Immature natural killer cell (primary cell): Measurements from ENCODE around the gene GBA2. TPM values are rescaled to one million over a fixed set of nuclear protein-coding genes. Genes with fewer than 3 reads are reported as not detected.

Experiments used
- DNase-seq, 3 donors: peaks; one replicate each; pipeline ENCODE4 v3.0.0; 2022; ENCODE audit warnings: mixed read lengths in 1 of 3
- H3K27ac Mint-ChIP-seq, 6 donors: one replicate each; pipeline ENCODE4 v1.8.0; 2020; ENCODE audit warnings: mixed read lengths in 6 of 6, mild to moderate bottlenecking in 5 of 6, inconsistent platforms in 4 of 6, moderate library complexity in 3 of 6
- H3K27me3 Mint-ChIP-seq, 3 donors: one replicate each; pipeline ENCODE4 v1.8.0; 2020 to 2021; ENCODE audit warnings: low read depth in 3 of 3, mild to moderate bottlenecking in 3 of 3, mixed read lengths in 3 of 3, moderate library complexity in 3 of 3, inconsistent platforms in 1 of 3
- H3K36me3 Mint-ChIP-seq, 3 donors: one replicate each; pipeline ENCODE4 v1.8.0; 2020; ENCODE audit warnings: mixed read lengths in 3 of 3, inconsistent platforms in 2 of 3, mild to moderate bottlenecking in 2 of 3
- H3K4me1 Mint-ChIP-seq, 2 donors: one replicate each; pipeline ENCODE4 v1.8.0; 2020; ENCODE audit warnings: inconsistent platforms in 2 of 2, mild to moderate bottlenecking in 2 of 2, mixed read lengths in 2 of 2, moderate library complexity in 1 of 2
- H3K4me3 Mint-ChIP-seq, 5 donors: one replicate each; pipeline ENCODE4 v1.8.0; 2020; ENCODE audit warnings: mild to moderate bottlenecking in 5 of 5, mixed read lengths in 5 of 5, inconsistent platforms in 3 of 5, moderate library complexity in 3 of 5
- H3K9me3 Mint-ChIP-seq, 6 donors: one replicate each; pipeline ENCODE4 v1.8.0; 2020; ENCODE audit warnings: mild to moderate bottlenecking in 6 of 6, mixed read lengths in 6 of 6, inconsistent platforms in 4 of 6, moderate library complexity in 3 of 6
- polyA plus RNA-seq, 3 donors: library from polyadenylated mRNA; unstranded; fragments of 300-500 nt; fragmentation: Illumina TruSeq; gene quantifications; one replicate each; pipeline ENCODE4 v1.2.3, GENCODE V29; 2021

Gene GBA2
- 10 to 100 TPM; 20.3 to 43.3 (median 37.4) TPM for polyA plus RNA-seq

DNA sequence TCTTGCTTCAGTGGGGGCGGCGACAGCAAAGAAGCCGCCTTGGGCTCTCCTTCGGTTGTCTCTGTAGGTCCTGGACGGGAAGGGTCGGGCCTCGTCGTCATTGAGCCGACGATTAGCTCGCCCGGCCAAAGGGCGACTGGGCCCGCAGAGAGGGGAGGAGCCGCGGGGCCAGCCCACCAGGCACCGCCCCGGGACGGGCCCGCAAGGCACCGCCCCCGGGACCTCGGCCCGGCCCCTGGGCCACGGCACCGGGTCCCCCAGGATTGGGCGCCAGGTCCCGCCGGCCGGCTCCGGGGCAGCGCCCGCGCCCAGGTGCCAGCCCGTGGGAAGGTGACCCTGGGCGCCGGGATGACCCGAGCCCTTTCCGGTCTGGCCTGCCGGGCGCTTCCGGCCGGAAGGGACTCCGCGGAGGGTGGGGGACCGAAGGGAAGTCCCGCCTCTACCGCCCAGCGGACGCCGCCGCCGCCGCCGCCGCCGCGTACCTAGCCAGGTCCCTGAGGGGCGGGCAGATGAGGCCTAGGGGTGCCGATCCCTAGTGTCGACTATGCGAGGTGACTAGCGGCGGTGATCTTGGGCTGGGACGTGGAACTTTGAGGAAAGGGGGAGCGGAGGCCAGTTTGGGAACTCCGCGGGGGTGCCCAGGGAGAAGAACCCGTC is at the start of gene GBA2, which contains the start of gene RGP1:
Gene GBA2 (minus strand): TSS at position 371 of the 657 bp plus-strand sequence. CDS start 524 bp downstream, outside the sequence.
Gene RGP1 (plus strand): TSS at position 430 of the 657 bp plus-strand sequence. CDS start 469 bp downstream, outside the sequence.
- Mint-ChIP-seq H3K9me3 (no peaks in the 10 kb centered on the region), H3K27me3 (peaks cover 0 to 9% (median 1%) of the 10 kb centered on the region in 3 donors), H3K36me3 (peaks cover 18 to 40% (median 25%) of the 10 kb centered on the region in 3 donors), H3K4me3 (peak within 1 kb of the TSS; percentile 88 to 95 (median 93)), H3K4me1 (peaks cover 45 to 48% of the 10 kb centered on the region in 2 donors), H3K27ac (peak within 1 kb of the TSS; percentile 90 to 94 (median 92))
- peak; percentile 69 to 79 (median 73) for DNase-seq

DNA sequence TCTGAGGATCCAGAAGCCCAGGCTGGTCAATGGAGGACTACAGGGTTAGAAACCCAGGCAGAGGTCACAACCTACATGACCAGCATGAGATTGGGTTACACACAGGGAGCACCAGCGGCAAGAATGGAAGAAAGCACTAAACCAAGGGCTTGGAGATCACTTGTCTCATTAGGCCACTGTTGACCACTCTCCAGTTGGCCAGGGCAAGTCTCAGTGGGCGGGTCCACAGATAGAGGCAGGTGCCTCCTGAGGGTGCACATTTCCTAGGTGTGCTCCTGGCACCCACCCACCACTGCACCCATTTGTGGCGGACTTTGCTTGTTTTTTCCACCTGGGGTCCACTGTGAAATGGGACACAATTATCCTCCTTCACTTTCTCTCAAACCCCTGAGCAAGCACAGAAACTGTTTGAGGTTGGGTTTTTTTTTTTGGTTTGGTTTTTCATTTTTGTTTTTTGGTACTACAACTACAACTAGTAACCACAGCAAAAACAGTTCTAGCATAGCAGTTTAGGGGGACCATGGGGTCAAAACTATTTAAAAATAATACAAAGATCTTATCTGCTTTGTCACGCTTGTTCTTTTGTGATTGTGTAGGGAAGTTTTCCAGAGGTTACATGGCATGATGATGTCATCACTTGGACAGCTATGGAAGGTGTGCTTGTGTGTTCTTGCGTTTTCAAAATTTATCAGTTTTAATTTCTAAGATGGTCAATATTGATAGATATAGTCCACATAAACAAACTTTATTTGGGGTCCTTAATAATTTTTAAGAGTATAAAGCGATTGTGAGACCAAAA is 48.5 kb upstream of the GBA2 start:
- H3K27ac Mint-ChIP-seq: no peak overlapping the region
- H3K36me3 Mint-ChIP-seq: peaks cover 13 to 20% (median 19%) of the 10 kb centered on the region in 3 donors
- no peak overlapping the region for H3K4me3 Mint-ChIP-seq
- H3K9me3 Mint-ChIP-seq: no peaks in the 10 kb centered on the region
- DNase-seq: no peak
- H3K4me1 Mint-ChIP-seq: peaks cover 0 to 5% of the 10 kb centered on the region in 2 donors
- H3K27me3 Mint-ChIP-seq: peaks cover 0 to 3% (median 3%) of the 10 kb centered on the region in 3 donors

DNA sequence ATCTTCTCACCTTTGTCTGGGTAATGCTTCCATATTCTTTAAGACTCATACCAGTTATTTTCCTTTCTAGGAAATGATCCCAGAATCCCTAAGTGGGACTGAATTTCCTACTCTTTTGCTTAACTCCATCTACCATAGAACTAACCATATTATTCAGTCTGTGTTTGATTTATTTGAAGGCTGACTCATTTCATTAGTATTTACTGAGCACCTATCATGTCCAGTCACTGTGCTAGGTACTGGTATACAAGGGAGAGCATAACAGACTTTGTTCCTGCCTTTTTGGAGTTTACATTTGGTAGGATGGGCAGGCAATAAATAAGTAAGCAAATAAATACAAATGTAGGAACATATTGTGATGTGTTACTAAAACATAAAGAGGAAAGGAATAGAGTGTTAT is 46.7 kb upstream of the GBA2 start:
- H3K4me3 Mint-ChIP-seq: no peak overlapping the region
- H3K27ac Mint-ChIP-seq: no peak overlapping the region
- H3K9me3 Mint-ChIP-seq: no peaks in the 10 kb centered on the region

DNA sequence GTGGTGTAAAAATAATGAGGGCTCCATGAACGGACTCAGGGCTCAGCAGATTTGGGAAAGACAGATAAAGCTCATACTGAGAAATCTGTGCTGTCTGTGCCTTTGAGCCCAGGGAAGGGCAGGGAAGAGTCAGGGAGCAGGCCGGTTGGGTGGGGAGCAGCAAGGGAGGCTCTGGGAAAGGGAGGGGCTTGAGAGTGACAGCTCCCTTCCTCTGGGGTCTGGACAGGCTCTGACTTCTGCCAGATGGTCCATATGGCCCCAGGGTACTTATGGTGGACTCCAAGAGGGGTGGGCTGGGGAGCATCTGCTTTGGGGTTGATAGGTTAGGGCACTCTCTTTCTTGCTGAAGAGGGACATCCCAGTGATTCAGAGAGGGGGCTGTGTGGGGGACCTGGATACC is 44.4 kb upstream of the GBA2 start:
- Mint-ChIP-seq H3K27me3 (peaks cover 0 to 4% (median 3%) of the 10 kb centered on the region in 3 donors), H3K9me3 (no peaks in the 10 kb centered on the region), H3K36me3 (peaks cover 0 to 13% (median 6%) of the 10 kb centered on the region in 3 donors), H3K4me1 (peaks cover 2 to 5% of the 10 kb centered on the region in 2 donors), H3K27ac (peak overlapping the region in 1 of 6 donors; percentile 77), H3K4me3 (no peak overlapping the region)
- DNase-seq: no peak

More for the DNA sequence above, 46.7 kb upstream of the GBA2 start:
- H3K4me1 Mint-ChIP-seq: peaks cover 0 to 5% of the 10 kb centered on the region in 2 donors
- DNase-seq: no peak
- H3K27me3 Mint-ChIP-seq: peaks cover 0 to 4% (median 3%) of the 10 kb centered on the region in 3 donors
- H3K36me3 Mint-ChIP-seq: peaks cover 6 to 13% (median 6%) of the 10 kb centered on the region in 3 donors

DNA sequence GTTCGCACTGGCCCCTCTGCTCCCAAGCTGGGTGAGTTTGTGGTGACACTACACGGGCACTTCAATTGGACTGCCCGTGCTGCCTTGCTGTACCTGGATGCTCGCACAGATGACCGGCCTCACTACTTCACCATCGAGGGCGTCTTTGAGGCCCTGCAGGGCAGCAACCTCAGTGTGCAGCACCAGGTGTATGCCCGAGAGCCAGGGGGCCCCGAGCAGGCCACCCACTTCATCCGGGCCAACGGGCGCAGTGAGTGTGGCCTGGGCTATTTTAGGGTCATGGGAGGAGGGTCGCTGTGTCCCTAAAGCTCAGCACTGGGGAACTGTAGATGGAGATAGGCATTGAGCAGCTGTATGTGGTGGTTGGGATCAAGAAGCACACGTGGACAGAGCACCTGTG is 43.8 kb upstream of the GBA2 start:
- DNase-seq: no peak
- Mint-ChIP-seq H3K27me3 (peaks cover 0 to 4% (median 3%) of the 10 kb centered on the region in 3 donors), H3K27ac (no peak overlapping the region), H3K36me3 (peaks cover 0 to 13% (median 7%) of the 10 kb centered on the region in 3 donors), H3K4me1 (peaks cover 2 to 5% of the 10 kb centered on the region in 2 donors), H3K9me3 (no peaks in the 10 kb centered on the region), H3K4me3 (no peak overlapping the region)

DNA sequence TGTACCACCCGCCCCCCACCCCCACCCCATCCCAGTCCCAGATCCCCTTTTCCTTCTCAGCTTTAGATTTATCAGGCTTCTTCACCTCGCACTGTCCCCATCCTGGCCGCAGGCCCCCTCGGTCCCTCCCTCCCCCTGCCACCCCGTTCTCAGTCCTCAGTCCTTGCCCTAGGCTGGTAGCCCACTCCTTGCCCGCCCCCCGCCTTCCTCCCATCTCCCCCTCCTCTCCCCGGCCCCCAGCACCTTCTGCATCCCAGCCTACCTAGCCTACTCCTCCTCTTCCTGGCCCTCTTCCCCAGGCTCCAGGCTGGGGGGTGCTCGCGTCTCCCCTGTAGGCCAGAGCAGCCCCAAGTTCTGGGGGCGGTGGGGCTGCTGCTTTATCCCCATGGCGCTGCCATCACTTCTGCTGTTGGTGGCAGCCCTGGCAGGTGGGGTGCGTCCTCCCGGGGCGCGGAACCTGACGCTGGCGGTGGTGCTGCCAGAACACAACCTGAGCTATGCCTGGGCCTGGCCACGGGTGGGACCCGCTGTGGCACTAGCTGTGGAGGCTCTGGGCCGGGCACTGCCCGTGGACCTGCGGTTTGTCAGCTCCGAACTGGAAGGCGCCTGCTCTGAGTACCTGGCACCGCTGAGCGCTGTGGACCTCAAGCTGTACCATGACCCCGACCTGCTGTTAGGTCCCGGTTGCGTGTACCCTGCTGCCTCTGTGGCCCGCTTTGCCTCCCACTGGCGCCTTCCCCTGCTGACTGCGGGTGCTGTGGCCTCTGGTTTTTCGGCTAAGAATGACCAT is 43.2 kb upstream of the GBA2 start:
- no peak for DNase-seq
- no peak overlapping the region for H3K27ac Mint-ChIP-seq
- peaks cover 0 to 17% (median 13%) of the 10 kb centered on the region in 3 donors for H3K36me3 Mint-ChIP-seq
- no peaks in the 10 kb centered on the region for H3K9me3 Mint-ChIP-seq
- H3K4me1 Mint-ChIP-seq: peaks cover 2 to 5% of the 10 kb centered on the region in 2 donors
- no peak overlapping the region for H3K4me3 Mint-ChIP-seq
- peaks cover 0 to 4% (median 3%) of the 10 kb centered on the region in 3 donors for H3K27me3 Mint-ChIP-seq

DNA sequence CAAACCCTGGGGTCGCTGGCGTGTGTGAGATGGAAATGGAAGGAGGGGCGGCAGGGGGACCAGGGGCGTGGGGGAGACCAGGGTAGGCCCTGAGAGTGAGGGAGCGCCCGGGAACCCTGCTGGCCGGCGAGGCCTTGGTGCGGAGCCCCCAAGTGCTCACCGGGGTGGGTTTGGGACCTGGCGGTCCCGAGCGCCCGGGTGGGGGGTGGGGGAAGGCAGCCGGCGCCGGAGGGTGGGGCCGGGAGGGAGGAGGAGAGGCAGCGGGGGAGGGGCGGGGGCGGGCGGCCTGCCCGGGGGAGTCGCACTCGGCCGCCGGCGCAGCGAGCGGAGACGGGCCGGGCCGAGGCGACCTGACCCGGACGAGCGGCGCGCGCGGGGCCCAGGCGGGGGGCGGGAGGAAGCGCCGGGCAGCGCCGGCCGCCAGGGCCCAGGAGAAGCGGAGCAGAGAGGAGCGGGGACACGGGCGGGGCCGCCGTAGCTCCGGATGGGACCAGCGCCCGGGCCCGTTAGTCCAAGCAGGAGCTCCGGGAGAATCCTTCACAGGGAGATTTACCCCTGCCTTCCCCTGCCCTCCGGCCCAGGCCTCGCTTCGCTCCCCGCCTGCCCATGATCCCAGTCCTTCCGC is 42.4 kb upstream of the GBA2 start, which contains the start of gene NPR2:
Gene NPR2 (plus strand): TSS at position 295 of the 625 bp plus-strand sequence. CDS start 818 bp downstream, outside the sequence.
- peaks cover 2 to 5% of the 10 kb centered on the region in 2 donors for H3K4me1 Mint-ChIP-seq
- no peak within 1 kb of the TSS for H3K27ac Mint-ChIP-seq
- no peaks in the 10 kb centered on the region for H3K9me3 Mint-ChIP-seq
- H3K4me3 Mint-ChIP-seq: no peak within 1 kb of the TSS
- DNase-seq: no peak
- H3K27me3 Mint-ChIP-seq: peaks cover 0 to 4% (median 3%) of the 10 kb centered on the region in 3 donors
- peaks cover 3 to 18% (median 16%) of the 10 kb centered on the region in 3 donors for H3K36me3 Mint-ChIP-seq

DNA sequence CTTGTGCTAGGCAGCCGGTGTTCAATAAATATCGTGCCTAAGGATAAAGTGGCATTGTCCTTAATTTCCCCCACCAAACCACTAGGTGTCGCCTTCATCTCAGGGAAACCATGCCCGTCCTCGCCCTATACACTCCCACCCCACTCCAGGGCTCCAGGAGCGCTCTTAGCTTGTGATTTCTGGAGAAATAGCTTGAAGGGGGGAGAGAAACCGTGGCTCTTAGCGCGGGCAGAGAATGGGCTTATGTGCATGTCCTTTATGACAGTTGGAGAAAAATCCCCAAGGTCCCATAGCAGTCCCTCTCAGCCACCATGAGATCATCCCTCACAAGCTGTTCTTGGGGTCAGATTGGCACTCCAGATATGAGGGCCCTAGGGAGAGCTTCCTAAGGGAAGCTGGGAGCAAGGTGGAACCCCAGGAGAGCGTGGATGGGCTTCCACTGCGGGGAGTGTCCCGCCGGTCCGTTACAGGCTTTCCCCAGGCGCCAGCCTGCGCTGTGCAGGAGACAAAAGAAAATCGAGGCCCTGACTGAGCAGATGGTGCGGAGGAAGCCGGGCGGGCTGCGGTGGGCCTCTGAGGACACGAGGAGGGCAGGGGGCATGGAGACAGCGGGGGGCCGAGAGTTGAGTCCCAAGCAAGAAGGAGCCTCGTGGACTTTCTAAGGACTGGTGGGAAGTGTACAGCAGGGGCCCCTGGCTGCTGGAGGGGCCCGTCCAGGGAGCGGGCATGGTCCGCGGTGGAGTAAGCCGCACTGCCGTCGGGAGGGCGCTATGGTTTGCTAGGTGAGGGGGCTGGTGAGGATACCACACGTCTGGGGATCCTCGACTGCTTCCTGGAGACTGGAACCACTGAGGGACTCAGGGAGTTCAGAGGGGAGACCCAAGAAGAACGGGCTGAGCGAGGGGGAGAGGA is 41.6 kb upstream of the GBA2 start:
- Mint-ChIP-seq H3K27ac (no peak overlapping the region), H3K4me3 (no peak overlapping the region), H3K4me1 (peaks cover 2 to 5% of the 10 kb centered on the region in 2 donors), H3K27me3 (peaks cover 0 to 4% (median 3%) of the 10 kb centered on the region in 3 donors), H3K9me3 (no peaks in the 10 kb centered on the region), H3K36me3 (peaks cover 11 to 24% (median 23%) of the 10 kb centered on the region in 3 donors)
- peak; percentile 58 to 66 (median 61) for DNase-seq

DNA sequence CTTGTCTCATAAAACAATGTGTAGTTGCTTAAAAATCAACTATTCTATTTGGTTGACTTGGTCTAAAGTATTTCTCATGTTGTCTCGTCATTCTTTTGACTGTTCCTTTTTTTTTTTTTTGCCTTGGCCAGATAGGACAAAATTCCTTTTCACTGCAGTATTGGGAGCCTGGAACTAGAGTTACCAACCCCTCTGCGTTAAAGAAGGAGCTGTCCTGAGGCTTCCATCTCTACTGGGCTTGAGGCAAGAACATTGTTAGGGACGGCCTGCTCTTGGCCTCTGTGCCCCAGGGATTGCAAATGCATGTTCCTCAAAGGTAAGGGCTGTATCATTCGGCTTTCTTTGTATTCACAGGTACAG is 41.0 kb upstream of the GBA2 start:
- Mint-ChIP-seq H3K36me3 (peaks cover 12 to 25% (median 22%) of the 10 kb centered on the region in 3 donors), H3K27me3 (peaks cover 0 to 4% (median 3%) of the 10 kb centered on the region in 3 donors), H3K4me3 (no peak overlapping the region), H3K27ac (no peak overlapping the region), H3K4me1 (peaks cover 2 to 5% of the 10 kb centered on the region in 2 donors), H3K9me3 (no peaks in the 10 kb centered on the region)
- no peak for DNase-seq

DNA sequence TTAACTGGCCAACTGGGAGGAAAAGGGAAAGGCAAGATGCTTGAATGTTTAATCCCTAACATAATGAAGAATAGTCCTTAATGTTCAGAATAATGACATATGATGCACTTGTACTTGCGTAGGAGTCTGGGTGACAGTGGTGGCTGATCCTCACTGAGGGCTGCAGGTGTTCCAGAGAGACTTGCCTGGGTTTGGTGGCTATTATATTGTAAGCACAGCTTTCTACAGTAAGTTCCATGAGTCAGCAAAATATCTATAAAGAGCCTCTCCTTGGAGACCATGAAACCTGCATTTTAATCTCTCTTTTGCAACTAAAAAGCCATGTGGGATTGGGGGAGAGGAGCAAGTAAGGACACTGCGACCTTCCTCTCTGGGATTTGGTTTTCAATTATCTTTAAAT is 40.5 kb upstream of the GBA2 start:
- DNase-seq: no peak
- Mint-ChIP-seq H3K27ac (no peak overlapping the region), H3K36me3 (peaks cover 15 to 25% (median 21%) of the 10 kb centered on the region in 3 donors), H3K27me3 (peaks cover 0 to 4% (median 2%) of the 10 kb centered on the region in 3 donors), H3K9me3 (no peaks in the 10 kb centered on the region), H3K4me3 (no peak overlapping the region), H3K4me1 (peaks cover 2 to 5% of the 10 kb centered on the region in 2 donors)

DNA sequence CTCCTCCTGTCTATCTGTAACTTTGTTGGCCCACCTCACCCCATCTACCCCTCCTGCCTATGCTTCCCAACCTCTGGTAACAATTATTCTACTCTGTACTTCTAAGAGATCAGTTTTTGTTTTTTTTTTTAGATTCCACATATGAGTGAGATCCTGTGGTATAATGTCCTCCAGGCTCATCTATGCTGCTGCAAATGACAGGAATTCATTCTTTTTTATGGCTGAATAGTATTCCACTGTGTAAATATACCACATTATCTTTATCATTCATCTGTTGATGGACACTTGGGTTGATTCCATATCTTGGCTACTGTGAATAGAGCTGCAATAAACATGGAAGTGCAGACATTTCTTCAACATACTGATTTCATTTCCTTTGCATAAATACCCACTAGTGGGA is 34.4 kb upstream of the GBA2 start:
- H3K27ac Mint-ChIP-seq: no peak overlapping the region
- H3K27me3 Mint-ChIP-seq: no peaks in the 10 kb centered on the region

DNA sequence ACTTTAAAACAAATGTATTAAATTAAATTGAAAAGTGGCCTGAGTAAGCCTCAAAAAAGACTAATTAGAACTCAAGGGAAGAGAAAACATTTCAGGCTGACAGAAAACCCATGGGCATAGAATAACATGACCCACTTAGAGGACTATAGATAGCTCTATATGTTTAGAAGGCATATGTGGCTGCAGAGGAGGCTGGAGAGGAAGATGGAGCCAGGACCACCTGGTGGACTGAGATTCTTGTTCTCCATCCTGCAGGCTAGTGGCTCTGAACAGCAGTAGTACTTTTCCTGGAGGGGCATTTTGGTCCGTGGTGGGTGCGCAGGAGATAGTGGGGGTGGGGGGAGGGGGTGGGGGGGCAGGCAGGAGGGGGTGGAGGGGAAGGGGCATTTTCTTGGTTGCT is 32.0 kb upstream of the GBA2 start:
- no peak for DNase-seq

More for the DNA sequence above, 34.4 kb upstream of the GBA2 start:
- Mint-ChIP-seq H3K9me3 (no peaks in the 10 kb centered on the region), H3K36me3 (peaks cover 25 to 37% (median 27%) of the 10 kb centered on the region in 3 donors), H3K4me1 (no peaks in the 10 kb centered on the region), H3K4me3 (no peak overlapping the region)
- no peak for DNase-seq

More for the DNA sequence above, 32.0 kb upstream of the GBA2 start:
- H3K4me3 Mint-ChIP-seq: no peak overlapping the region
- H3K4me1 Mint-ChIP-seq: no peaks in the 10 kb centered on the region
- H3K9me3 Mint-ChIP-seq: no peaks in the 10 kb centered on the region
- H3K27ac Mint-ChIP-seq: no peak overlapping the region
- no peaks in the 10 kb centered on the region for H3K27me3 Mint-ChIP-seq
- H3K36me3 Mint-ChIP-seq: peaks cover 18 to 26% (median 19%) of the 10 kb centered on the region in 3 donors
